ENCODE results near the gene GULP1.

Gene GULP1

GRCh38 chr2:188523919-188524318 is 232.2 kb downstream of the GULP1 start:
- ATAC-seq (ENCODE audit: low read depth), result no peak
- H3K27me3 ChIP-seq (ENCODE audit: insufficient read depth, poor library complexity, severe bottlenecking), result no peaks in the 10 kb centered on the region
- no peak for TF ChIP-seq CTCF (IDR thresholded peaks at IDR 0.05; ENCODE audit: poor library complexity, severe bottlenecking)
- no peak for DNase-seq (ENCODE audit: low spot score)
- no peaks in the 10 kb centered on the region for H3K36me3 ChIP-seq (ENCODE audit: low read depth)
- H3K4me1 ChIP-seq (ENCODE audit: insufficient read depth, poor library complexity, severe bottlenecking), result no peaks in the 10 kb centered on the region
- no peaks in the 10 kb centered on the region for H3K9me3 ChIP-seq (ENCODE audit: severe bottlenecking)
- H3K27ac ChIP-seq (ENCODE audit: poor library complexity, severe bottlenecking), result no peak overlapping the region
- H3K4me3 ChIP-seq (ENCODE audit: severe bottlenecking), result no peak overlapping the region

GRCh38 chr2:188524519-188525113 is 232.9 kb downstream of the GULP1 start:
- DNase-seq (ENCODE audit: low spot score) (no peak), ATAC-seq (ENCODE audit: low read depth) (peak; percentile 64; the same call in 1 of the 3 replicates)
- no peaks in the 10 kb centered on the region for H3K36me3 ChIP-seq (ENCODE audit: low read depth)
- H3K27me3 ChIP-seq (ENCODE audit: insufficient read depth, poor library complexity, severe bottlenecking), result no peaks in the 10 kb centered on the region
- H3K4me1 ChIP-seq (ENCODE audit: insufficient read depth, poor library complexity, severe bottlenecking), result no peaks in the 10 kb centered on the region
- H3K4me3 ChIP-seq (ENCODE audit: severe bottlenecking), result no peak overlapping the region
- no peak overlapping the region for H3K27ac ChIP-seq (ENCODE audit: poor library complexity, severe bottlenecking)
- peak; percentile 88 for TF ChIP-seq CTCF (IDR thresholded peaks at IDR 0.05; ENCODE audit: poor library complexity, severe bottlenecking)
- no peaks in the 10 kb centered on the region for H3K9me3 ChIP-seq (ENCODE audit: severe bottlenecking)

- Histone ChIP-seq H3K4me3 (ENCODE audit: severe bottlenecking) (no peak overlapping the region), H3K4me1 (ENCODE audit: insufficient read depth, poor library complexity, severe bottlenecking) (no peaks in the 10 kb centered on the region), H3K27me3 (ENCODE audit: insufficient read depth, poor library complexity, severe bottlenecking) (no peaks in the 10 kb centered on the region), H3K36me3 (ENCODE audit: low read depth) (no peaks in the 10 kb centered on the region), H3K27ac (ENCODE audit: poor library complexity, severe bottlenecking) (no peak overlapping the region), H3K9me3 (ENCODE audit: severe bottlenecking) (no peaks in the 10 kb centered on the region)
- no peak for ATAC-seq (ENCODE audit: low read depth)
- no peak for DNase-seq (ENCODE audit: low spot score)
- no peak for TF ChIP-seq CTCF (IDR thresholded peaks at IDR 0.05; ENCODE audit: poor library complexity, severe bottlenecking)
Measured at GRCh38 chr2:188526701-188527100, 235.0 kb downstream of the GULP1 start.

GRCh38 chr2:188527141-188527540 is 235.5 kb downstream of the GULP1 start:
- Histone ChIP-seq H3K27me3 (ENCODE audit: insufficient read depth, poor library complexity, severe bottlenecking) (no peaks in the 10 kb centered on the region), H3K27ac (ENCODE audit: poor library complexity, severe bottlenecking) (no peak overlapping the region), H3K4me3 (ENCODE audit: severe bottlenecking) (no peak overlapping the region), H3K9me3 (ENCODE audit: severe bottlenecking) (no peaks in the 10 kb centered on the region), H3K36me3 (ENCODE audit: low read depth) (no peaks in the 10 kb centered on the region), H3K4me1 (ENCODE audit: insufficient read depth, poor library complexity, severe bottlenecking) (no peaks in the 10 kb centered on the region)
- ATAC-seq (ENCODE audit: low read depth), result no peak
- DNase-seq (ENCODE audit: low spot score), result no peak
- TF ChIP-seq CTCF (IDR thresholded peaks at IDR 0.05; ENCODE audit: poor library complexity, severe bottlenecking), result no peak

GRCh38 chr2:188527581-188527993 is 235.9 kb downstream of the GULP1 start:
- no peak for ATAC-seq (ENCODE audit: low read depth)
- TF ChIP-seq CTCF (IDR thresholded peaks at IDR 0.05; ENCODE audit: poor library complexity, severe bottlenecking), result no peak

More at GRCh38 chr2:188527581-188527993, 235.9 kb downstream of the GULP1 start:
- no peak overlapping the region for H3K27ac ChIP-seq (ENCODE audit: poor library complexity, severe bottlenecking)
- H3K4me3 ChIP-seq (ENCODE audit: severe bottlenecking), result no peak overlapping the region
- H3K36me3 ChIP-seq (ENCODE audit: low read depth), result no peaks in the 10 kb centered on the region
- DNase-seq (ENCODE audit: low spot score), result no peak
- H3K4me1 ChIP-seq (ENCODE audit: insufficient read depth, poor library complexity, severe bottlenecking), result no peaks in the 10 kb centered on the region
- H3K27me3 ChIP-seq (ENCODE audit: insufficient read depth, poor library complexity, severe bottlenecking), result no peaks in the 10 kb centered on the region
- no peaks in the 10 kb centered on the region for H3K9me3 ChIP-seq (ENCODE audit: severe bottlenecking)

Measured in RWPE2 (cell line).